ENCODE results near the gene ANOS1. TPM values are rescaled to one million over a fixed set of nuclear protein-coding genes. Genes with fewer than 3 reads are reported as not detected.

Gene ANOS1
- polyA plus RNA-seq, 1 of the 3 experiments (the other 2 are of a cell fraction): under 0.01 TPM

GRCh38 chrX:8668813-8669212 is 63.1 kb downstream of the ANOS1 start:
- no peak overlapping the region for H2AFZ ChIP-seq (ENCODE audit: low read depth)
- H3K4me1 ChIP-seq (ENCODE audit: control insufficient read depth in 1 of 2, insufficient read depth in 2 of 2, low read depth in 1 of 2, low read length in 1 of 2): no peaks in the 10 kb centered on the region
- no peak overlapping the region for H3K27ac ChIP-seq (ENCODE audit: low read depth in 2 of 2, low read length in 1 of 2)
- H3K79me2 ChIP-seq (ENCODE audit: insufficient read depth): no peaks in the 10 kb centered on the region
- ChIA-PET CTCF (no interaction called here), POLR2A (no interaction called here)
- no peaks in the 10 kb centered on the region for H3K27me3 ChIP-seq (ENCODE audit: insufficient read depth)
- whole genome bisulfite sequencing (ENCODE audit: low lambda C conversion rate): under 1% methylated on average over 8 of the region's 8 CpGs
- H3K9me2 ChIP-seq: no peaks in the 10 kb centered on the region
- no peaks in the 10 kb centered on the region for H3K9me3 ChIP-seq
- no peaks in the 10 kb centered on the region for H3F3A ChIP-seq (replicated peaks; ENCODE audit: insufficient read depth)
- no peaks in the 10 kb centered on the region for H3K36me3 ChIP-seq (replicated peaks in 1 of 2; ENCODE audit: control insufficient read depth in 1 of 2, insufficient read depth in 2 of 2, low read length in 1 of 2)
- H3K9ac ChIP-seq: no peak overlapping the region
- TF ChIP-seq FOXM1 (IDR thresholded peaks at IDR 0.05; ENCODE audit: low read depth) (no peak), RXRA (IDR thresholded peaks at IDR 0.05; ENCODE audit: borderline replicate concordance, low read depth) (no peak), GATA2 (CRISPR knock-in tag; IDR thresholded peaks at IDR 0.05) (no peak), CTCF (IDR thresholded peaks at IDR 0.05) (no peak), MAX (IDR thresholded peaks at IDR 0.05; ENCODE audit: low read depth) (no peak), RAD21 (IDR thresholded peaks at IDR 0.05; ENCODE audit: low read length) (no peak), EP300 (IDR thresholded peaks at IDR 0.05; ENCODE audit: borderline replicate concordance in 1 of 2, low read depth in 1 of 2, low read length in 1 of 2) (no peak), TCF12 (IDR thresholded peaks at IDR 0.05) (no peak)
- DNase-seq: no peak
- H3K4me2 ChIP-seq: no peak overlapping the region
- H3K4me3 ChIP-seq (ENCODE audit: low read depth in 2 of 2, low read length in 1 of 2): no peak overlapping the region
- no peaks in the 10 kb centered on the region for H4K20me1 ChIP-seq (ENCODE audit: insufficient read depth)

GRCh38 chrX:8663325-8663724 is 68.6 kb downstream of the ANOS1 start:
- Histone ChIP-seq H3K4me2 (no peak overlapping the region), H3K4me3 (ENCODE audit: low read depth in 2 of 2, low read length in 1 of 2) (no peak overlapping the region), H3K27ac (ENCODE audit: low read depth in 2 of 2, low read length in 1 of 2) (no peak overlapping the region), H4K20me1 (ENCODE audit: insufficient read depth) (no peaks in the 10 kb centered on the region), H3K9me3 (no peaks in the 10 kb centered on the region), H3F3A (replicated peaks; ENCODE audit: insufficient read depth) (no peaks in the 10 kb centered on the region), H3K79me2 (ENCODE audit: insufficient read depth) (no peaks in the 10 kb centered on the region), H3K36me3 (replicated peaks in 1 of 2; ENCODE audit: control insufficient read depth in 1 of 2, insufficient read depth in 2 of 2, low read length in 1 of 2) (no peaks in the 10 kb centered on the region), H3K27me3 (ENCODE audit: insufficient read depth) (no peaks in the 10 kb centered on the region), H2AFZ (ENCODE audit: low read depth) (no peak overlapping the region), H3K4me1 (ENCODE audit: control insufficient read depth in 1 of 2, insufficient read depth in 2 of 2, low read depth in 1 of 2, low read length in 1 of 2) (no peaks in the 10 kb centered on the region), H3K9ac (no peak overlapping the region), H3K9me2 (no peaks in the 10 kb centered on the region)
- DNase-seq: no peak
- TF ChIP-seq FOXM1 (IDR thresholded peaks at IDR 0.05; ENCODE audit: low read depth) (no peak), TAF1 (IDR thresholded peaks at IDR 0.05; ENCODE audit: borderline replicate concordance, low read depth, low read length) (no peak), SMC3 (IDR thresholded peaks at IDR 0.05; ENCODE audit: low read depth, low read length) (no peak), MXI1 (IDR thresholded peaks at IDR 0.05; ENCODE audit: low read depth, low read length) (no peak), RXRA (IDR thresholded peaks at IDR 0.05; ENCODE audit: borderline replicate concordance, low read depth) (no peak), NFIC (IDR thresholded peaks at IDR 0.05; ENCODE audit: borderline replicate concordance) (no peak), TCF12 (IDR thresholded peaks at IDR 0.05) (no peak), GATA2 (CRISPR knock-in tag; IDR thresholded peaks at IDR 0.05) (no peak), FOXJ3 (CRISPR knock-in tag; IDR thresholded peaks at IDR 0.05) (no peak), FOSL2 (IDR thresholded peaks at IDR 0.05; ENCODE audit: borderline replicate concordance, low read depth) (no peak)
- POLR2A ChIA-PET: no interaction called here
- WGBS (ENCODE audit: low lambda C conversion rate): 0% methylated on average over 1 of the region's 1 CpG
- CTCF ChIA-PET: no interaction called here
